Measurements from ENCODE around the gene SLC52A3. TPM values are rescaled to one million over a fixed set of nuclear protein-coding genes. Genes with fewer than 3 reads are reported as not detected.

Gene SLC52A3
- total RNA-seq, 1 experiment from 2014 or later: 7.7 TPM

- Mint-ChIP-seq H3K4me1 (peaks cover 46% of the 10 kb centered on the region), H3K27ac (peak overlapping the region; percentile 2; the same call in 1 of the 2 replicates), H3K4me3 (no peak overlapping the region), H3K27me3 (ENCODE audit: low read depth) (no peaks in the 10 kb centered on the region), H3K36me3 (peaks cover 6% of the 10 kb centered on the region; the same call in 1 of the 2 replicates), H3K9me3 (peaks cover 5% of the 10 kb centered on the region; the same call in 1 of the 2 replicates)
- POLR2A ChIA-PET: no interaction called here
- DNase-seq (ENCODE audit: low spot score) (no peak), ATAC-seq (no peak)
- TF ChIP-seq MXD4 (CRISPR knock-in tag; IDR thresholded peaks at IDR 0.05; ENCODE audit: borderline replicate concordance): no peak
- no peak for TF ChIP-seq ZNF317 (CRISPR knock-in tag; IDR thresholded peaks at IDR 0.05; ENCODE audit: borderline replicate concordance, low read depth)
- TF ChIP-seq SMAD3 (CRISPR knock-in tag; IDR thresholded peaks at IDR 0.05; ENCODE audit: borderline replicate concordance): no peak
- TF ChIP-seq, protein P1, sequence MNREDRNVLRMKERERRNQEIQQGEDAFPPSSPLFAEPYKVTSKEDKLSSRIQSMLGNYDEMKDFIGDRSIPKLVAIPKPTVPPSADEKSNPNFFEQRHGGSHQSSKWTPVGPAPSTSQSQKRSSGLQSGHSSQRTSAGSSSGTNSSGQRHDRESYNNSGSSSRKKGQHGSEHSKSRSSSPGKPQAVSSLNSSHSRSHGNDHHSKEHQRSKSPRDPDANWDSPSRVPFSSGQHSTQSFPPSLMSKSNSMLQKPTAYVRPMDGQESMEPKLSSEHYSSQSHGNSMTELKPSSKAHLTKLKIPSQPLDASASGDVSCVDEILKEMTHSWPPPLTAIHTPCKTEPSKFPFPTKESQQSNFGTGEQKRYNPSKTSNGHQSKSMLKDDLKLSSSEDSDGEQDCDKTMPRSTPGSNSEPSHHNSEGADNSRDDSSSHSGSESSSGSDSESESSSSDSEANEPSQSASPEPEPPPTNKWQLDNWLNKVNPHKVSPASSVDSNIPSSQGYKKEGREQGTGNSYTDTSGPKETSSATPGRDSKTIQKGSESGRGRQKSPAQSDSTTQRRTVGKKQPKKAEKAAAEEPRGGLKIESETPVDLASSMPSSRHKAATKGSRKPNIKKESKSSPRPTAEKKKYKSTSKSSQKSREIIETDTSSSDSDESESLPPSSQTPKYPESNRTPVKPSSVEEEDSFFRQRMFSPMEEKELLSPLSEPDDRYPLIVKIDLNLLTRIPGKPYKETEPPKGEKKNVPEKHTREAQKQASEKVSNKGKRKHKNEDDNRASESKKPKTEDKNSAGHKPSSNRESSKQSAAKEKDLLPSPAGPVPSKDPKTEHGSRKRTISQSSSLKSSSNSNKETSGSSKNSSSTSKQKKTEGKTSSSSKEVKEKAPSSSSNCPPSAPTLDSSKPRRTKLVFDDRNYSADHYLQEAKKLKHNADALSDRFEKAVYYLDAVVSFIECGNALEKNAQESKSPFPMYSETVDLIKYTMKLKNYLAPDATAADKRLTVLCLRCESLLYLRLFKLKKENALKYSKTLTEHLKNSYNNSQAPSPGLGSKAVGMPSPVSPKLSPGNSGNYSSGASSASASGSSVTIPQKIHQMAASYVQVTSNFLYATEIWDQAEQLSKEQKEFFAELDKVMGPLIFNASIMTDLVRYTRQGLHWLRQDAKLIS (CRISPR knock-in tag; IDR thresholded peaks at IDR 0.05; ENCODE audit: borderline replicate concordance): no peak
- TF ChIP-seq CREM (CRISPR knock-in tag; IDR thresholded peaks at IDR 0.05): no peak
- no peak for TF ChIP-seq MAX (CRISPR knock-in tag; IDR thresholded peaks at IDR 0.05)
- TF ChIP-seq ARID4B (CRISPR knock-in tag; IDR thresholded peaks at IDR 0.05; ENCODE audit: borderline replicate concordance): no peak
- no peak for TF ChIP-seq ZNF416 (CRISPR knock-in tag; IDR thresholded peaks at IDR 0.05)
- no peak for TF ChIP-seq TP53 (CRISPR knock-in tag; IDR thresholded peaks at IDR 0.05)
- TF ChIP-seq ZBTB21 (CRISPR knock-in tag; IDR thresholded peaks at IDR 0.05; ENCODE audit: borderline replicate concordance): no peak
- TF ChIP-seq KAT7 (CRISPR knock-in tag; IDR thresholded peaks at IDR 0.05; ENCODE audit: borderline replicate concordance): no peak
- no peak for TF ChIP-seq ZNF121 (CRISPR knock-in tag; IDR thresholded peaks at IDR 0.05)
- TF ChIP-seq NR2C2 (CRISPR knock-in tag; IDR thresholded peaks at IDR 0.05): no peak
- no peak for TF ChIP-seq RORB (CRISPR knock-in tag; IDR thresholded peaks at IDR 0.05)
- TF ChIP-seq ZNF425 (CRISPR knock-in tag; conservative IDR thresholded peaks at IDR 0.05): no peak
- TF ChIP-seq, protein P2, sequence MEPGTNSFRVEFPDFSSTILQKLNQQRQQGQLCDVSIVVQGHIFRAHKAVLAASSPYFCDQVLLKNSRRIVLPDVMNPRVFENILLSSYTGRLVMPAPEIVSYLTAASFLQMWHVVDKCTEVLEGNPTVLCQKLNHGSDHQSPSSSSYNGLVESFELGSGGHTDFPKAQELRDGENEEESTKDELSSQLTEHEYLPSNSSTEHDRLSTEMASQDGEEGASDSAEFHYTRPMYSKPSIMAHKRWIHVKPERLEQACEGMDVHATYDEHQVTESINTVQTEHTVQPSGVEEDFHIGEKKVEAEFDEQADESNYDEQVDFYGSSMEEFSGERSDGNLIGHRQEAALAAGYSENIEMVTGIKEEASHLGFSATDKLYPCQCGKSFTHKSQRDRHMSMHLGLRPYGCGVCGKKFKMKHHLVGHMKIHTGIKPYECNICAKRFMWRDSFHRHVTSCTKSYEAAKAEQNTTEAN (CRISPR knock-in tag; IDR thresholded peaks at IDR 0.05): no peak
- TF ChIP-seq ETV6 (CRISPR knock-in tag; IDR thresholded peaks at IDR 0.05): no peak
- CTCF ChIA-PET: interaction anchor here (1.1 to 4.6 kb wide), 5 partner anchors 11 to 184 kb away, joined by 3 to 24 read pairs (median 4); no protein-coding TSS in a partner anchor
Observed at GRCh38 chr20:772806-773205, 4.5 kb upstream of the SLC52A3 start.

Data from WTC11 (cell line).